ENCODE results near the gene GPR84.
"Not testable (repeated sequence)": the region's sequence is repeated elsewhere in the genome, so short reads cannot be mapped to it uniquely, and the experiment has no call there.

GPR84 gene

GRCh38 chr12:54363618-54364017 is 668 bp downstream of the GPR84 start:
- H3K4me3 Mint-ChIP-seq, result no peak overlapping the region
- peaks cover 14% of the 10 kb centered on the region for H3K4me1 Mint-ChIP-seq
- H3K36me3 Mint-ChIP-seq (ENCODE audit: insufficient read depth), result no peaks in the 10 kb centered on the region
- no peak overlapping the region for H3K27ac Mint-ChIP-seq (ENCODE audit: low read depth)
- no peak for ATAC-seq (replicated peaks; ENCODE audit: extremely low read depth, poor library complexity, severe bottlenecking)
- no peaks in the 10 kb centered on the region for H3K27me3 Mint-ChIP-seq
- DNase-seq (ENCODE audit: low spot score in 2 of 2), result no peak
- no peaks in the 10 kb centered on the region for H3K9me3 Mint-ChIP-seq

DNA sequence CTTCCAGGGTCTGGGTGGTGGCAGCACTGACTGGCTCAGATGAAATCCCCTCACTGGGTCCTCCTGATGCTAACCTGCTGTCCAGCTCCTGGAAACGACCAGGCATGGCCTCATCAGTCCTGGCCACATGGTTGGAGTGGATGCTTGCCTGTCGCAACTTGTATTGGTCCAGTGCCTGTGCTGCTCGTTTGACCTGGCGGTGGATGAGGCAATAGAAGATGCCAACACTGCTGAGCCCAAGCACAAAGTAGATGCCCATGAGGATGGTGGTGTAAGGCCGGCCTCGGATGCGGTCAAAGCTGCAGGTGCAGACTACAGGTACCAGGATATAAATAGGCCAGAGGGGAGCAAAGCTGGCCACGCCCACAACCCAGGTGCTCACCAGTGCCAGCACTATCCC is 1.2 kb downstream of the GPR84 start:
- no peaks in the 10 kb centered on the region for H3K9me3 Mint-ChIP-seq
- H3K27me3 Mint-ChIP-seq, result no peaks in the 10 kb centered on the region
- H3K36me3 Mint-ChIP-seq (ENCODE audit: insufficient read depth), result no peaks in the 10 kb centered on the region
- ATAC-seq (replicated peaks; ENCODE audit: extremely low read depth, poor library complexity, severe bottlenecking), result no peak
- H3K27ac Mint-ChIP-seq (ENCODE audit: low read depth), result no peak overlapping the region
- DNase-seq (ENCODE audit: low spot score in 2 of 2), result no peak
- no peak overlapping the region for H3K4me3 Mint-ChIP-seq
- H3K4me1 Mint-ChIP-seq, result peaks cover 11% of the 10 kb centered on the region

DNA sequence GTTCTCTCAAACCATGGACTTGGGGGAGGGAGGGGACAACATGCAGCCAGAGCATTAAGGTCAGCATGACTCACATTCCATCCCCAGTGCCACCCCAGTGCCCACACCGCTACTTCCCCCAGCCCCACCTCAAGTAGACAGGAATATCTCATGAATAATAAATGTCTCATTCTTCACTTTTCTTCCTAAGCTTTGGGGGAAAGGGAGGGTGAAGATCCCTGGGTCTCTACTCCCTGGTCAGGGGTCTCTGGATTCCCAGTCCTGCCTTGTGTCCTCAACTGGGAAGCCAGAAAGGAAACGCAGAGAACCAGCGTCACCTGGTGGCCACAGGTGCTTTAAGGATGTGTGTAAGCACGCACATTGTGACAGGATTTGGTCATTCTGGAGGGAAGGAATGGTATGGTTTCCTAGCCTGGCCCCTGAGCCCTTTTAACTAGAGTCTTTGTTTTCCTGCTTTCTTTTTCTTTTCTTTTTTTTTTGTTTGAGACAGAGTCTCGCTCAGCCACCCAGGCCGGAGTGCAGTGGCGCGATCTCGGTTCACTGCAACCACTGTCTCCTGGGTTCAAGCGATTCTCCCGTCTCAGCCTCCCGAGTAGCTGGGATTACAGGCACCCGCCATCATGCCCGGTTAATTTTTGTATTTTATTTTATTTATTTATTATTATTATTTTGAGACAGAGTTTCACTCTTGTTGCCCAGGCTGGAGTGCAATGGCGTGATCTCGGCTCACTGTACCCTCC is 3.4 kb downstream of the GPR84 start:
- Mint-ChIP-seq H3K4me1 (peaks cover 11% of the 10 kb centered on the region), H3K36me3 (ENCODE audit: insufficient read depth) (no peaks in the 10 kb centered on the region), H3K4me3 (no peak overlapping the region), H3K27ac (ENCODE audit: low read depth) (peak overlapping the region; percentile 45), H3K27me3 (no peaks in the 10 kb centered on the region), H3K9me3 (no peaks in the 10 kb centered on the region)
- ATAC-seq (replicated peaks; ENCODE audit: extremely low read depth, poor library complexity, severe bottlenecking), result no peak
- DNase-seq (ENCODE audit: low spot score in 2 of 2), result no peak

- no peaks in the 10 kb centered on the region for H3K27me3 Mint-ChIP-seq
- H3K4me1 Mint-ChIP-seq, result peaks cover 11% of the 10 kb centered on the region
- no peak for DNase-seq (ENCODE audit: low spot score in 2 of 2)
- H3K36me3 Mint-ChIP-seq (ENCODE audit: insufficient read depth), result no peaks in the 10 kb centered on the region
- no peaks in the 10 kb centered on the region for H3K9me3 Mint-ChIP-seq
- no peak for ATAC-seq (replicated peaks; ENCODE audit: extremely low read depth, poor library complexity, severe bottlenecking)
- H3K4me3 Mint-ChIP-seq, result no peak overlapping the region
- no peak overlapping the region for H3K27ac Mint-ChIP-seq (ENCODE audit: low read depth)
Measured at GRCh38 chr12:54359762-54360351, 4.4 kb downstream of the GPR84 start.

GRCh38 chr12:54358945-54359761 is 5.1 kb downstream of the GPR84 start:
- Mint-ChIP-seq H3K27me3 (no peaks in the 10 kb centered on the region), H3K36me3 (ENCODE audit: insufficient read depth) (no peaks in the 10 kb centered on the region), H3K4me3 (no peak overlapping the region), H3K9me3 (no peaks in the 10 kb centered on the region), H3K27ac (ENCODE audit: low read depth) (no peak overlapping the region), H3K4me1 (peaks cover 5% of the 10 kb centered on the region)
- peak; percentile 98 for ATAC-seq (replicated peaks; ENCODE audit: extremely low read depth, poor library complexity, severe bottlenecking)
- peak; percentile 80 to 93 for DNase-seq (ENCODE audit: low spot score in 2 of 2)

DNA sequence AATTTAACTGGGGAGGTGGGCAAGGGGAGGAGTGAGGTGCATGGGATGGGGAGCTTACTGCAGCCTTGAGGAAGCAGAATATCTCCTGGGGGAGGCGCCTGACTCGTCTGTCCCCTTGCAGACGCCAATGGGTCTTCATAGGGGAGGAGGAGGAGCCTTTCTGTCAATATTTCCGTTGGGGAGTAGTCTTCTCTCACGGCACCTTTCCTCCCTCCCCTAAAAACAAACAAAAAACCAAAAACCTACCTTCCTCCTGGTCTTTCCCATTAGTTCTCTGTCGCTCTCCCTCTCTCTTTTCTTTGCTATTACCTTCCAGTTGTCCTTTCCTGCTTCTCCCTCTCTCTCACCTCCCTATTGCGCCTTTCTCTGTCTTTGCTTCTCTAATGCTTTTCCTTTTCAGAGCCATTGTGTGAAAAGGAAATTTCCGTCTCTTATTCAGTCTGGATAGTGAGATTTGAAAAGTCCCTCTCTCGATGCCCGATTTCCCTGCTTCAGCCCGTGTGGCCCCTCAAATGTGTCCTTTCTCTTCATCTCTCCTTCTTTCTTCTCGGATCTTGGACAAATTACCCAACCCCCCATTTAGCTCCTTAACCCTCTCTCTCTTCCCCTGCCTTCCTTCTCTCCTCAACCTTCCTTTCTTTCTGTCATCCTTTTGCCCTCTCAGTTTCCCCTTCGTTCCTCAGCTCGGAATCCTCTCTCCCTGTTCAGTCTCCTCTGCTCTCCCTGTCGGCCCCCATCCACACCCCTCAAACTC is 5.9 kb downstream of the GPR84 start:
- Mint-ChIP-seq H3K4me3 (no peak overlapping the region), H3K27ac (ENCODE audit: low read depth) (no peak overlapping the region), H3K36me3 (ENCODE audit: insufficient read depth) (no peaks in the 10 kb centered on the region), H3K9me3 (no peaks in the 10 kb centered on the region), H3K27me3 (no peaks in the 10 kb centered on the region), H3K4me1 (no peaks in the 10 kb centered on the region)
- no peak for ATAC-seq (replicated peaks; ENCODE audit: extremely low read depth, poor library complexity, severe bottlenecking)
- no peak for DNase-seq (ENCODE audit: low spot score in 2 of 2)

DNA sequence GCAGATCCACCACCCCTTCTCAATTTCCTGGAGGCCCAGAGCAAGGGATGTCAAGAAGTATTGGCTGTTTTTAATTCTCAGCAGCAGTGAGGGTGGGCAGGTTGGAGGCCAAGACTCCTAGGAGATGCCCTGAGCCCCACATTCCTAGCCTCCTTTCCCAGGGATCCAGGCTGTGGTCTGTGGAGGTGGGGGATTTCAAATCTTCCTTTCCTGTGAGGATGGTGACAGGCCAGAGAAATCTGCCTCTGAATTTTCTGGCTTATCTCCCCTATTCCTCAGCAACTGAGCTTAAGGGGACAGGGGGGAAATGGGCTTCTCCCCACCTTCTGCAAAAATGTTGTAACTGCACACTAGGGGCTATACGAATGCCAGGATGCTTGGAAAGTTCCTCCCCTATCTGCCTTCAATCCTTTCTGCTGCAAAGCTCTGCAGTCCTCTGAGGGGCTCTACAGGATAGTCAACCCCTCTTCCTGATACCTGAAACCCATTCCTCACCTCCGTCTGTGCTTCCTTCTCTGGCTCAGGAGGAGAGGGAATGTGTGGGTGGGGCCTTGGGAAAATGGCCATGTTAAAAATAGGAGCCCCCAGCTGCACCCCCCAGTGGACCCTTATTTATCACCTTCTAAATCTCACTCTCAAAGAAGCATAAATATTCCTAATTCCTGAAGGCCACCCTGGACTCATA is 6.6 kb downstream of the GPR84 start:
- Mint-ChIP-seq H3K27ac (ENCODE audit: low read depth) (no peak overlapping the region), H3K4me3 (no peak overlapping the region)
- ATAC-seq (replicated peaks; ENCODE audit: extremely low read depth, poor library complexity, severe bottlenecking), result no peak

GRCh38 chr12:54356951-54357356 is 7.3 kb downstream of the GPR84 start:
- Mint-ChIP-seq H3K27me3 (no peaks in the 10 kb centered on the region), H3K4me1 (peaks cover 1% of the 10 kb centered on the region), H3K36me3 (ENCODE audit: insufficient read depth) (peaks cover 3% of the 10 kb centered on the region), H3K4me3 (no peak overlapping the region), H3K27ac (ENCODE audit: low read depth) (no peak overlapping the region), H3K9me3 (no peaks in the 10 kb centered on the region)
- no peak for ATAC-seq (replicated peaks; ENCODE audit: extremely low read depth, poor library complexity, severe bottlenecking)
- no peak for DNase-seq (ENCODE audit: low spot score in 2 of 2)

More for the DNA sequence above, 6.6 kb downstream of the GPR84 start:
- Mint-ChIP-seq H3K27me3 (no peaks in the 10 kb centered on the region), H3K36me3 (ENCODE audit: insufficient read depth) (no peaks in the 10 kb centered on the region), H3K9me3 (no peaks in the 10 kb centered on the region), H3K4me1 (no peaks in the 10 kb centered on the region)
- DNase-seq (ENCODE audit: low spot score in 2 of 2), result no peak

- Mint-ChIP-seq H3K4me1 (peaks cover 5% of the 10 kb centered on the region), H3K27me3 (no peaks in the 10 kb centered on the region), H3K9me3 (no peaks in the 10 kb centered on the region), H3K36me3 (ENCODE audit: insufficient read depth) (peaks cover 7% of the 10 kb centered on the region), H3K4me3 (no peak overlapping the region), H3K27ac (ENCODE audit: low read depth) (no peak overlapping the region)
- no peak for ATAC-seq (replicated peaks; ENCODE audit: extremely low read depth, poor library complexity, severe bottlenecking)
- DNase-seq (ENCODE audit: low spot score in 2 of 2), result no peak
Measured at GRCh38 chr12:54356228-54356627, 8.1 kb downstream of the GPR84 start.

DNA sequence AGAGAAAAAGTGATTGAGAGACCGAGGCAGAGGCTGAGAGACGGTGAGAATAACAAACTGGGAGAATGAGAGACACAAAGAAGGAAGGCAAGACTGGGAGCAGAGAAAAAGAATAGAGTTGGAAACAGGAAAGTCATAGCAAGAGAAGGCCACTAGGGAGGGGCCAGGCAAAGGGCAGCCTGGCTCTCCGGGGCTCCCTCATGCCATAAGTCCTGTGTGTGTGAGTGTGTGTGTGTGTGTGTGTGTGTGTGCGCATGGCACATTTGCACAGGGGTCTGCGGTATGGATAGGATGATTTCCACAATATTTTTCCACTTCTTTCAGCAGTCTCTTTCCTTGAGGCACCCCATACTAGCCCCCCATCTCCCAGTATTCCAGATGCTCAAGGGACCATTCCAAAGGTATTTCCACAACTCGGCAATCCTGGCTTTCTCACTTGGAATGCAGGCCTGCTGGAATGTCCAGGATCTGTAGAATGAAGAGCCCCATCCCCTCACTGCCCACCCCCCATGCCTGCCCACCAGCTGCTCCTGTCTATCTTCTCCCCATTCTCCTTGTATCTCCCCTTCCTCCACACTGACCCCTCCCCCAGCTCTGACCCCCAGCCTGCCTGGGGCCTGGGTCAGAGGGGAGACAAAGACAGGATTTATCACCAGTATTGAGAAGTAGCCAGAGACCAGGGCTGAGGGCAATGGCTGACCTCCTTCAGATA is 9.0 kb downstream of the GPR84 start:
- peaks cover 5% of the 10 kb centered on the region for H3K4me1 Mint-ChIP-seq
- H3K27ac Mint-ChIP-seq (ENCODE audit: low read depth), result no peak overlapping the region
- H3K36me3 Mint-ChIP-seq (ENCODE audit: insufficient read depth), result peaks cover 17% of the 10 kb centered on the region
- H3K27me3 Mint-ChIP-seq, result no peaks in the 10 kb centered on the region
- no peak for DNase-seq (ENCODE audit: low spot score in 2 of 2)
- H3K9me3 Mint-ChIP-seq, result no peaks in the 10 kb centered on the region
- ATAC-seq (replicated peaks; ENCODE audit: extremely low read depth, poor library complexity, severe bottlenecking), result no peak
- H3K4me3 Mint-ChIP-seq, result no peak overlapping the region

DNA sequence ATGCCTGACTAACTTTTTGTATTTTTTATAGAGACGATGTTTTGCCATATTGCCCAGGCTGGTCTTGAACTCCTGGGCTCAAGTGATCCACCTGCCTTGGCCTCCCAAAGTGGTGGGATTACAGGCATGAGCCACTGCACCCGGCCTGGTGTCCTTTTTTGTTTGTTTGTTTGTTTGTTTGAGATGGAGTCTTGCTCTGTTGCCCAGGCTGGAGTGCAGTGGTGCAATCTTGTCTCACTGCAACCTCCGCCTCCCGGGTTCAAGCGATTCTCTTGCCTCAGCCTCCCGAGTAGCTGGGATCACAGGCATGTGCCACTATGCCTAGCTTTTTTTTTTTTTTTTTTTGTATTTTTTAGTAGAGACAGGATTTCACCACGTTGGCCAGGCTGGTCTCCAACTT is 10.0 kb downstream of the GPR84 start:
- H3K4me1 Mint-ChIP-seq; H3K27me3 Mint-ChIP-seq; ATAC-seq (replicated peaks; ENCODE audit: extremely low read depth, poor library complexity, severe bottlenecking); H3K27ac Mint-ChIP-seq (ENCODE audit: low read depth); DNase-seq (ENCODE audit: low spot score in 2 of 2); H3K4me3 Mint-ChIP-seq; H3K9me3 Mint-ChIP-seq: not testable (repeated sequence)
- peaks cover 24% of the 10 kb centered on the region for H3K36me3 Mint-ChIP-seq (ENCODE audit: insufficient read depth)
